Lung (tissue), 12 donors: Measurements from ENCODE around the gene TMEM114. TPM values are rescaled to one million over a fixed set of nuclear protein-coding genes. Genes with fewer than 3 reads are reported as not detected.

Experiments used
- ATAC-seq: fragments of 200-7000 bp; cut with Tn5 transposase; one replicate; pipeline ENCODE4 v1.9.1; 2020; ENCODE audit warnings: moderate number of reproducible peaks; ENCODE audit not compliant: insufficient read depth, low FRiP score
- DNase-seq, 3 donors: peaks; one replicate each; pipeline ENCODE4 v3.0.0-alpha.2; 2013 to 2017
- H3K27ac ChIP-seq, 2 donors: one replicate each; pipeline ENCODE4 v1.5.1; 2013; ENCODE audit warnings: mild to moderate bottlenecking in 2 of 2, moderate library complexity in 2 of 2, control low read depth in 1 of 2, inconsistent platforms in 1 of 2, low read depth in 1 of 2, low read length in 1 of 2
- H3K27me3 ChIP-seq, 3 donors: one replicate each; pipeline ENCODE4 v1.5.1; 2013; ENCODE audit warnings: low read length in 2 of 3; ENCODE audit not compliant: control insufficient read depth in 3 of 3, insufficient read depth in 3 of 3
- H3K36me3 ChIP-seq, 4 donors: one replicate each; pipeline ENCODE4 v1.5.1; 2013; ENCODE audit warnings: low read length in 4 of 4, mild to moderate bottlenecking in 1 of 4, moderate library complexity in 1 of 4; ENCODE audit not compliant: control insufficient read depth in 4 of 4, insufficient read depth in 4 of 4
- H3K4me1 ChIP-seq, 5 donors: one replicate each; pipeline ENCODE4 v1.5.1; 2013; ENCODE audit warnings: low read length in 5 of 5, mild to moderate bottlenecking in 2 of 5, moderate library complexity in 1 of 5; ENCODE audit not compliant: control insufficient read depth in 5 of 5, insufficient read depth in 5 of 5
- H3K4me3 ChIP-seq: one replicate; pipeline ENCODE4 v1.5.1; 2013; ENCODE audit warnings: mild to moderate bottlenecking, control low read depth, moderate library complexity
- H3K9ac ChIP-seq, 2 donors: one replicate each; pipeline ENCODE4 v1.5.1; 2013; ENCODE audit warnings: low read length in 2 of 2, control low read depth in 1 of 2; ENCODE audit not compliant: insufficient read depth in 1 of 2
- H3K9me3 ChIP-seq, 4 donors: one replicate each; pipeline ENCODE4 v1.5.1; 2013; ENCODE audit warnings: low read length in 3 of 4, mild to moderate bottlenecking in 1 of 4, moderate library complexity in 1 of 4; ENCODE audit not compliant: control insufficient read depth in 4 of 4, insufficient read depth in 3 of 4
- WGBS, 2 donors: extraction: QIAGEN DNeasy Blood & Tissue Kit; methylation state at CpG; one replicate each; pipeline ENCODE4 v1.1.7; 2013; 5-methylcytosine and 5-hydroxymethylcytosine counted together
- polyA plus RNA-seq, 2 donors: library from polyadenylated mRNA; stranded (reverse); fragments of 200-250 nt; gene quantifications; one replicate each; pipeline ENCODE4 v1.2.1, GENCODE V29; 2013
- total RNA-seq, 2 donors: library from RNA; depleted of rRNA in 1 of 2; stranded (reverse); fragments of >200 nt in 1 of 2; gene quantifications; one replicate each; pipeline ENCODE4 v1.2.1, GENCODE V29; 2014 to 2021
- TF ChIP-seq, protein P1 (sequence below): IDR thresholded peaks from 2 replicates; pipeline ENCODE4 v1.5.1; 2012; ENCODE audit warnings: mild to moderate bottlenecking; ENCODE audit errors: control extremely low read depth, extremely low read depth
- donor health status: control.
- donor health status: control.
- donor health status: Bipolar disorder and iron deficiency.
- donor health status: healthy.
- donor health status: DM: yes; HTN: yes; CAD: no.

Gene TMEM114
- total and polyA plus RNA-seq, 4 donors, result not detected

DNA sequence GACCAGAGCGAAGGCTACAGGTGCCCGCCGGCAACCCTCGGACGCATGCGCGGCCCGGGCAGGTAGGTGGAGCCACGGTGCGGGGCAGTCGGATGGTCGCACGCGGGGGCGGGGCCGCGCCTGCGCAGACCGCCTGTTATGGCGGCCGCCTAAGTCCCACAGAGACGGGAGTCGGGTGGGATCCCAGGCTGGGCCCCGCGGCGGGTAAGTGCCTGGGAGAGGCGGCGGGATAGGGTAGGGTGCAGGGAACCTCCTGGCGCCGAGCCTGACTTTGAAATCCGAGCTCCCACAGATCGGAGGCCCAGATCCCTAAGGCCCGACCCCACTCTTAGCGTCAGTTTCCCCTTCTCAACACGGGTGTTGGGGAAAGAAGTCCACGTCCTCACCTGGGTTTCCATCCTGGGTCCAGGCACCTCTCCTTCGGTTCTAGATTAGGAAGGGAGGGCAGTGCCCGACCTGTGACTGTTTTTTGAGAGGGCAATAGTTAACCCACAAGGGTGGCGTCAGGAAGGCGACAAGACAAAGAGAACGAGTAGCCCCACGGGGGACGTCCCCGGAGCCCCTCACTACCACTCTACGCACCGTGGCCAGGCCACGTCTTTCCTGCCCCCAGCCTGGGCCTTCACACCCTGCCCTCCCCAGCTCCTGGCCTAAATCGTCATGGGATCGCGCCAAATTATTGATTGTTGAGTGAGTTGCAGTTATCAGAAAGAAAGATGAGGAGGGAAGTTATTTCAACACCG, 31.4 kb upstream of the TMEM114 start, which contains the start of gene METTL22:
Gene METTL22 (plus strand): TSS at position 127 of the 743 bp plus-strand sequence. CDS start 3,968 bp downstream, outside the sequence.
- Histone ChIP-seq H3K9me3 (no peaks in the 10 kb centered on the region), H3K4me3 (peak within 1 kb of the TSS; percentile 94), H3K27ac (peak within 1 kb of the TSS; percentile 92 to 94), H3K36me3 (peaks cover 8 to 11% (median 9%) of the 10 kb centered on the region in 4 donors), H3K9ac (peak within 1 kb of the TSS; percentile 99), H3K4me1 (peaks cover 2 to 14% (median 5%) of the 10 kb centered on the region in 5 donors), H3K27me3 (peaks cover 0 to 9% (median 0%) of the 10 kb centered on the region in 3 donors)
- TF ChIP-seq, protein P1, sequence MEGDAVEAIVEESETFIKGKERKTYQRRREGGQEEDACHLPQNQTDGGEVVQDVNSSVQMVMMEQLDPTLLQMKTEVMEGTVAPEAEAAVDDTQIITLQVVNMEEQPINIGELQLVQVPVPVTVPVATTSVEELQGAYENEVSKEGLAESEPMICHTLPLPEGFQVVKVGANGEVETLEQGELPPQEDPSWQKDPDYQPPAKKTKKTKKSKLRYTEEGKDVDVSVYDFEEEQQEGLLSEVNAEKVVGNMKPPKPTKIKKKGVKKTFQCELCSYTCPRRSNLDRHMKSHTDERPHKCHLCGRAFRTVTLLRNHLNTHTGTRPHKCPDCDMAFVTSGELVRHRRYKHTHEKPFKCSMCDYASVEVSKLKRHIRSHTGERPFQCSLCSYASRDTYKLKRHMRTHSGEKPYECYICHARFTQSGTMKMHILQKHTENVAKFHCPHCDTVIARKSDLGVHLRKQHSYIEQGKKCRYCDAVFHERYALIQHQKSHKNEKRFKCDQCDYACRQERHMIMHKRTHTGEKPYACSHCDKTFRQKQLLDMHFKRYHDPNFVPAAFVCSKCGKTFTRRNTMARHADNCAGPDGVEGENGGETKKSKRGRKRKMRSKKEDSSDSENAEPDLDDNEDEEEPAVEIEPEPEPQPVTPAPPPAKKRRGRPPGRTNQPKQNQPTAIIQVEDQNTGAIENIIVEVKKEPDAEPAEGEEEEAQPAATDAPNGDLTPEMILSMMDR, result no peak
- ATAC-seq, result peak; percentile 98
- peak; percentile 88 to 91 (median 90) for DNase-seq
- 0% methylated on average over 46 to 51 of the region's 51 CpGs for WGBS, 2 donors

DNA sequence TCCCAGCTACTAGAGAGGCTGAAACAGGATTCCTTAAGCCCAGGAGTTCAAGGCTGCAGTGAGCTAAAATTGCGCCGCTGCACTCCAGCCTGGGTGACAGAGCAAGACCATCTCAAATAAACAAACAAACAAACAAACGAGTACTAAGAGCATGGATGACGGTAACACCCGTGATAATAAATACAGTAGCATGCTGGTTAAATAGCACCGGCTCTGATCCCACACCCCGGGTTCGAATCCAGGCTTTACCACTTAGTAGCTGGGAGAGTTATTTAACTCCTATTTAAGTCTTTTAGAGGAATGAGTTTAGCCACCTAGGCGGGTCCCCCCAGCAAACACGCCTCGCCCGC, 30.9 kb upstream of the TMEM114 start:
- peaks cover 0 to 9% (median 0%) of the 10 kb centered on the region in 3 donors for H3K27me3 ChIP-seq
- ATAC-seq (no peak), DNase-seq (no peak)
- H3K9ac ChIP-seq, result no peak overlapping the region
- no peaks in the 10 kb centered on the region for H3K9me3 ChIP-seq
- peak overlapping the region; percentile 94 for H3K4me3 ChIP-seq
- peaks cover 7 to 11% (median 8%) of the 10 kb centered on the region in 4 donors for H3K36me3 ChIP-seq
- H3K4me1 ChIP-seq, result peaks cover 2 to 14% (median 5%) of the 10 kb centered on the region in 5 donors
- TF ChIP-seq, protein P1, result no peak
- WGBS, 2 donors, result 19% methylated on average over 12 of the region's 12 CpGs
- peak overlapping the region; percentile 92 to 94 for H3K27ac ChIP-seq

DNA sequence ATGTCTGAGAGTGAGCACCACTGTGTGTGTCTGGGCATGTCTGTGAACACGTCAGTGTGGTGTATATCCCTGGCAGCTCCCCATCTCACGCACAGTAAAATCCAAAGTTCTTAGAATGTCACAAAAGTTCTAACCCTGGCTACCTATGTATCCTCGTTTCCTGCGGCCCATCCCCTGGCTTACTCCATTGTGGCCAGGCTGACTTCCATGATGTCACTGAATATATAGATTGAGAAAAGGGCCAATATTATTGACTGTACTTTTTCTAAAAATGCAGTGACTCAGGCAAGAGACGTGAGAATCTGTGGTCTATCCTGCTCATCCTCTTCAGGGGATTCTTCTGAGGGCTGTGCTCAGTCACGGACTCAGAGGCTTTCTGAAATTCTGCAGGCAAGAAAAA, 30.2 kb upstream of the TMEM114 start:
- ATAC-seq, result no peak
- DNase-seq, result no peak
- no peak overlapping the region for H3K9ac ChIP-seq
- H3K27ac ChIP-seq, result no peak overlapping the region
- H3K4me3 ChIP-seq, result no peak overlapping the region
- H3K36me3 ChIP-seq, result peaks cover 1 to 7% (median 4%) of the 10 kb centered on the region in 4 donors
- peaks cover 2 to 14% (median 5%) of the 10 kb centered on the region in 5 donors for H3K4me1 ChIP-seq
- TF ChIP-seq, protein P1, result no peak
- WGBS, 2 donors, result 77% methylated on average over 6 of the region's 6 CpGs
- H3K9me3 ChIP-seq, result no peaks in the 10 kb centered on the region
- H3K27me3 ChIP-seq, result peaks cover 0 to 9% (median 2%) of the 10 kb centered on the region in 3 donors
